ENCODE data around the gene SERPINC1. TPM values are rescaled to one million over a fixed set of nuclear protein-coding genes. Genes with fewer than 3 reads are reported as not detected.
"Not testable (repeated sequence)": the region's sequence is repeated elsewhere in the genome, so short reads cannot be mapped to it uniquely, and the experiment has no call there.

SERPINC1 gene
- polyA plus RNA-seq, 4 donors, result 0.19 to 1.0 (median 0.89) TPM; not detected in 1

DNA sequence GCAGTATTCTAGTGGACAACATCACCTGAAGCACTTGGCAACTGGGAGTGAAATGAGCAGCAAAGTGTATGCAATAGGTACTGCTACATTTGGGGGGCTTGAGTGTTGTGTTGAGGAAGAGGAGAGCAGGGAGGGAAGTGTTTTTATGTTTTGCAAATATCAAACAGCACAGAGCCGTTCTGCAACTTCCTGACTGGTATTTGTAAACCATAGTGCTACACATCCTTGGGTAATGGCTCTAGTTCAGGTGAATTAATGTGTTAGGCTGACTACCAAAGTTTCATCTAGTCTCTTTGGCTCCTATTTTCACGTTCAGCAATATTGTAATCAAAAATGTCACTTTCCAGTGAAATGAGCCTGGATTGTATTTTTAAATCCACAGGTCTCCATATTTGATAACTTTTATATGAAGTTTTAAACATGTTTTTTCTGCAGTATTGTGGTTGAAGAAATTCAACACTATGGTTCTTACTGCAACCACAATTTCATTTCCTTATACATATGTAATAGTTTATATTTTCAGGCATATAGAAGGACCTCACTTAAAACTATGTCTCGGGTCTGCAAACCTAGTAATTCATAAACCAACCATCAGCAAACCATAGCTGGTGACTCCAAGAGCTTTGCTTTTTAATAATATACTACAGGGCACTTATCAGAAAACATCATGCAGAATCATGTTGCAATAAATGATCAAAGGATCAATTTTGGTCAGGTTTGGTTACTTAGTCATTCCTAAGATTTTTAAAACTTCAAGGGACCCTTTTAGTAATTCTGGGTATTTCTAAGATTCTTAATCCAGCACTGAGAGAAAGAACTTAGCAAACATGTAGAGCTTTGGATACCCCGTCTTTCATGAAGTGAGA lies 30.1 kb downstream of the SERPINC1 start:
- Histone ChIP-seq H3K4me1 (ENCODE audit: control insufficient read depth in 3 of 3, insufficient read depth in 2 of 3, low read depth in 1 of 3, low read length in 2 of 3) (no peaks in the 10 kb centered on the region), H3K36me3 (ENCODE audit: control insufficient read depth in 3 of 3, insufficient read depth in 2 of 3, low read depth in 1 of 3, low read length in 3 of 3) (peaks cover 2 to 15% (median 5%) of the 10 kb centered on the region in 3 donors), H3K4me3 (ENCODE audit: low read depth in 1 of 3, low read length in 3 of 3) (no peak overlapping the region), H3K27me3 (ENCODE audit: control insufficient read depth in 3 of 3, insufficient read depth in 3 of 3, low read length in 3 of 3) (no peaks in the 10 kb centered on the region), H3K27ac (ENCODE audit: low read depth in 1 of 3, low read length in 2 of 3) (peak overlapping the region in 1 of 3 donors; percentile 38), H3K9me3 (ENCODE audit: control insufficient read depth in 2 of 2, insufficient read depth in 1 of 2, low read depth in 1 of 2, low read length in 1 of 2) (no peaks in the 10 kb centered on the region)
- 77 to 84% (median 81%) methylated on average over 4 of the region's 4 CpGs for WGBS, 3 donors
- DNase-seq, result no peak
- no peak for FAIRE-seq

- H3K4me3 ChIP-seq (ENCODE audit: low read depth in 1 of 3, low read length in 3 of 3), result no peak overlapping the region
- H3K27ac ChIP-seq (ENCODE audit: low read depth in 1 of 3, low read length in 2 of 3), result no peak overlapping the region
- H3K36me3 ChIP-seq (ENCODE audit: control insufficient read depth in 3 of 3, insufficient read depth in 2 of 3, low read depth in 1 of 3, low read length in 3 of 3), result peaks cover 2 to 15% (median 3%) of the 10 kb centered on the region in 3 donors
- 93 to 96% (median 94%) methylated on average over 5 of the region's 5 CpGs for whole genome bisulfite sequencing, 3 donors
- DNase-seq (no peak), FAIRE-seq (no peak)
- H3K27me3 ChIP-seq (ENCODE audit: control insufficient read depth in 3 of 3, insufficient read depth in 3 of 3, low read length in 3 of 3), result no peaks in the 10 kb centered on the region
- no peaks in the 10 kb centered on the region for H3K4me1 ChIP-seq (ENCODE audit: control insufficient read depth in 3 of 3, insufficient read depth in 2 of 3, low read depth in 1 of 3, low read length in 2 of 3)
- no peaks in the 10 kb centered on the region for H3K9me3 ChIP-seq (ENCODE audit: control insufficient read depth in 2 of 2, insufficient read depth in 1 of 2, low read depth in 1 of 2, low read length in 1 of 2)
Measured at GRCh38 chr1:173884701-173885100, 32.4 kb downstream of the SERPINC1 start.

GRCh38 chr1:173881117-173881516 lies 36.0 kb downstream of the SERPINC1 start:
- not testable (repeated sequence) for H3K4me1 ChIP-seq (ENCODE audit: control insufficient read depth in 3 of 3, insufficient read depth in 2 of 3, low read depth in 1 of 3, low read length in 2 of 3); H3K27me3 ChIP-seq (ENCODE audit: control insufficient read depth in 3 of 3, insufficient read depth in 3 of 3, low read length in 3 of 3); H3K27ac ChIP-seq (ENCODE audit: low read depth in 1 of 3, low read length in 2 of 3); H3K4me3 ChIP-seq (ENCODE audit: low read depth in 1 of 3, low read length in 3 of 3); H3K9me3 ChIP-seq (ENCODE audit: control insufficient read depth in 2 of 2, insufficient read depth in 1 of 2, low read depth in 1 of 2, low read length in 1 of 2); DNase-seq; FAIRE-seq
- peaks cover 0 to 16% (median 3%) of the 10 kb centered on the region in 3 donors for H3K36me3 ChIP-seq (ENCODE audit: control insufficient read depth in 3 of 3, insufficient read depth in 2 of 3, low read depth in 1 of 3, low read length in 3 of 3)
- WGBS, 3 donors, result 72 to 84% (median 84%) methylated on average over 4 of the region's 4 CpGs

- DNase-seq (no peak), FAIRE-seq (no peak)
- no peak overlapping the region for H3K4me3 ChIP-seq (ENCODE audit: low read depth in 1 of 3, low read length in 3 of 3)
- peaks cover 0 to 14% (median 0%) of the 10 kb centered on the region in 3 donors for H3K36me3 ChIP-seq (ENCODE audit: control insufficient read depth in 3 of 3, insufficient read depth in 2 of 3, low read depth in 1 of 3, low read length in 3 of 3)
- peaks cover 0 to 2% of the 10 kb centered on the region in 2 donors for H3K9me3 ChIP-seq (ENCODE audit: control insufficient read depth in 2 of 2, insufficient read depth in 1 of 2, low read depth in 1 of 2, low read length in 1 of 2)
- H3K27me3 ChIP-seq (ENCODE audit: control insufficient read depth in 3 of 3, insufficient read depth in 3 of 3, low read length in 3 of 3), result no peaks in the 10 kb centered on the region
- no peaks in the 10 kb centered on the region for H3K4me1 ChIP-seq (ENCODE audit: control insufficient read depth in 3 of 3, insufficient read depth in 2 of 3, low read depth in 1 of 3, low read length in 2 of 3)
- no peak overlapping the region for H3K27ac ChIP-seq (ENCODE audit: low read depth in 1 of 3, low read length in 2 of 3)
Measured at GRCh38 chr1:173878251-173878650, 38.9 kb downstream of the SERPINC1 start.

- Histone ChIP-seq H3K4me3 (ENCODE audit: low read depth in 1 of 3, low read length in 3 of 3) (no peak overlapping the region), H3K27me3 (ENCODE audit: control insufficient read depth in 3 of 3, insufficient read depth in 3 of 3, low read length in 3 of 3) (no peaks in the 10 kb centered on the region), H3K36me3 (ENCODE audit: control insufficient read depth in 3 of 3, insufficient read depth in 2 of 3, low read depth in 1 of 3, low read length in 3 of 3) (peaks cover 0 to 14% (median 0%) of the 10 kb centered on the region in 3 donors), H3K27ac (ENCODE audit: low read depth in 1 of 3, low read length in 2 of 3) (no peak overlapping the region), H3K4me1 (ENCODE audit: control insufficient read depth in 3 of 3, insufficient read depth in 2 of 3, low read depth in 1 of 3, low read length in 2 of 3) (no peaks in the 10 kb centered on the region), H3K9me3 (ENCODE audit: control insufficient read depth in 2 of 2, insufficient read depth in 1 of 2, low read depth in 1 of 2, low read length in 1 of 2) (peaks cover 0 to 2% of the 10 kb centered on the region in 2 donors)
- 85 to 93% (median 90%) methylated on average over 5 of the region's 5 CpGs for WGBS, 3 donors
- DNase-seq, result no peak
- no peak for FAIRE-seq
Measured at GRCh38 chr1:173876732-173877131, 40.4 kb downstream of the SERPINC1 start.

DNA sequence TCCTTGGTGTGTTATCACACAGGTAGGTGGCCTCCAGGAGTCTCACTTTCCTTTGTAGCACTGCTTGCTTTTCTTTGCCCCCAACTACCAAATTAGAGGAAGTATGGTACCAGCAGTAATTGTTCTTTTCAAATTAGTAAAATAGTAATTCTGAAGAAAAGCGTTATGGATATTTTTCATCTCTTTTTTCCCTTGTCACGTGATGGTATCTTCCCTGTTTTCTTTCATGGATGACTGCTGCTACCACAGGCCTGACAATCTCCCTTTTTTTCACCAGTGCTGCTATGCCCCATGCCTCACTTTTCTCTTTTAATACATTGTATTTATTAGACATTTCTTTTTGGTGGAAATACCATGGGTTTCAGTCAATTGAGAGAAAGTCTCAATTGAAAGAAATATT lies 45.6 kb downstream of the SERPINC1 start:
- H3K27me3 ChIP-seq (ENCODE audit: control insufficient read depth in 3 of 3, insufficient read depth in 3 of 3, low read length in 3 of 3), result no peaks in the 10 kb centered on the region
- peaks cover 3 to 11% (median 4%) of the 10 kb centered on the region in 3 donors for H3K4me1 ChIP-seq (ENCODE audit: control insufficient read depth in 3 of 3, insufficient read depth in 2 of 3, low read depth in 1 of 3, low read length in 2 of 3)
- H3K27ac ChIP-seq (ENCODE audit: low read depth in 1 of 3, low read length in 2 of 3), result no peak overlapping the region
- peaks cover 0 to 2% of the 10 kb centered on the region in 2 donors for H3K9me3 ChIP-seq (ENCODE audit: control insufficient read depth in 2 of 2, insufficient read depth in 1 of 2, low read depth in 1 of 2, low read length in 1 of 2)
- WGBS, 3 donors, result 74 to 96% (median 85%) methylated on average over 2 of the region's 2 CpGs
- DNase-seq, result no peak
- no peak overlapping the region for H3K4me3 ChIP-seq (ENCODE audit: low read depth in 1 of 3, low read length in 3 of 3)
- no peak for FAIRE-seq
- H3K36me3 ChIP-seq (ENCODE audit: control insufficient read depth in 3 of 3, insufficient read depth in 2 of 3, low read depth in 1 of 3, low read length in 3 of 3), result peaks cover 0 to 23% (median 0%) of the 10 kb centered on the region in 3 donors

GRCh38 chr1:173871091-173871490 lies 46.0 kb downstream of the SERPINC1 start:
- peak overlapping the region in 1 of 3 donors; percentile 83 for H3K27ac ChIP-seq (ENCODE audit: low read depth in 1 of 3, low read length in 2 of 3)
- peaks cover 0 to 2% of the 10 kb centered on the region in 2 donors for H3K9me3 ChIP-seq (ENCODE audit: control insufficient read depth in 2 of 2, insufficient read depth in 1 of 2, low read depth in 1 of 2, low read length in 1 of 2)
- no peak overlapping the region for H3K4me3 ChIP-seq (ENCODE audit: low read depth in 1 of 3, low read length in 3 of 3)
- peaks cover 0 to 23% (median 0%) of the 10 kb centered on the region in 3 donors for H3K36me3 ChIP-seq (ENCODE audit: control insufficient read depth in 3 of 3, insufficient read depth in 2 of 3, low read depth in 1 of 3, low read length in 3 of 3)
- no peaks in the 10 kb centered on the region for H3K27me3 ChIP-seq (ENCODE audit: control insufficient read depth in 3 of 3, insufficient read depth in 3 of 3, low read length in 3 of 3)
- FAIRE-seq (no peak), DNase-seq (no peak)
- H3K4me1 ChIP-seq (ENCODE audit: control insufficient read depth in 3 of 3, insufficient read depth in 2 of 3, low read depth in 1 of 3, low read length in 2 of 3), result peaks cover 3 to 11% (median 6%) of the 10 kb centered on the region in 3 donors
- WGBS, 3 donors, result 87 to 92% (median 91%) methylated on average over 5 of the region's 5 CpGs

GRCh38 chr1:173870252-173871075 lies 46.7 kb downstream of the SERPINC1 start:
- WGBS, 3 donors, result 62 to 71% (median 68%) methylated on average over 15 of the region's 15 CpGs
- Histone ChIP-seq H3K27ac (ENCODE audit: low read depth in 1 of 3, low read length in 2 of 3) (peak overlapping the region; percentile 13 to 98 (median 83)), H3K36me3 (ENCODE audit: control insufficient read depth in 3 of 3, insufficient read depth in 2 of 3, low read depth in 1 of 3, low read length in 3 of 3) (peaks cover 0 to 19% (median 3%) of the 10 kb centered on the region in 3 donors), H3K4me1 (ENCODE audit: control insufficient read depth in 3 of 3, insufficient read depth in 2 of 3, low read depth in 1 of 3, low read length in 2 of 3) (peaks cover 3 to 17% (median 8%) of the 10 kb centered on the region in 3 donors), H3K4me3 (ENCODE audit: low read depth in 1 of 3, low read length in 3 of 3) (no peak overlapping the region), H3K27me3 (ENCODE audit: control insufficient read depth in 3 of 3, insufficient read depth in 3 of 3, low read length in 3 of 3) (no peaks in the 10 kb centered on the region), H3K9me3 (ENCODE audit: control insufficient read depth in 2 of 2, insufficient read depth in 1 of 2, low read depth in 1 of 2, low read length in 1 of 2) (peaks cover 0 to 2% of the 10 kb centered on the region in 2 donors)
- DNase-seq (peak; percentile 24 to 75), FAIRE-seq (no peak)
